Activated CD4-positive, alpha-beta T cell treated with anti-CD3 and anti-CD28 coated beads, Interleukin-2, amount 10 ng/mL, durations not matched to agents 7 days and 5 days (primary cell): ENCODE results near the gene EHD4. TPM values are rescaled to one million over a fixed set of nuclear protein-coding genes. Genes with fewer than 3 reads are reported as not detected.

Source experiments
- CTCF ChIA-PET: fragments of 350-600 bp; sonication (Branson Sonifier 250); formaldehyde crosslinking; loops from one replicate; lab custom pipeline; 2021; ENCODE audit warnings: antibody characterized with exemption; lab: Charles Lee
- POLR2A ChIA-PET: fragments of 350-600 bp; sonication (Branson Sonifier 250); formaldehyde crosslinking; loops from one replicate; lab custom pipeline; 2021; ENCODE audit warnings: antibody characterized with exemption; lab: Charles Lee
- DNase-seq: peaks from one replicate; pipeline ENCODE4 v3.0.0-alpha.2; 2020
- H3K27ac Mint-ChIP-seq: one replicate; pipeline ENCODE4 v1.8.0; 2021; ENCODE audit warnings: mild to moderate bottlenecking, moderate library complexity, mixed read lengths
- H3K27me3 Mint-ChIP-seq: one replicate; pipeline ENCODE4 v1.8.0; 2021; ENCODE audit warnings: mixed read lengths
- H3K36me3 Mint-ChIP-seq: one replicate; pipeline ENCODE4 v1.8.0; 2021; ENCODE audit warnings: low read depth, mixed read lengths
- H3K4me1 Mint-ChIP-seq: one replicate; pipeline ENCODE4 v1.8.0; 2021; ENCODE audit warnings: mixed read lengths
- H3K4me3 Mint-ChIP-seq: one replicate; pipeline ENCODE4 v1.8.0; 2021; ENCODE audit warnings: mild to moderate bottlenecking, moderate library complexity, mixed read lengths
- H3K9me3 Mint-ChIP-seq: one replicate; pipeline ENCODE4 v1.8.0; 2021; ENCODE audit warnings: mixed read lengths
- total RNA-seq, 2 experiments: library from RNA; stranded (reverse); gene quantifications; one replicate each; pipeline ENCODE4 v1.2.3, GENCODE V29; 2021

EHD4 gene
- total RNA-seq, 2 experiments from 2014 or later, result 14.5 TPM

DNA sequence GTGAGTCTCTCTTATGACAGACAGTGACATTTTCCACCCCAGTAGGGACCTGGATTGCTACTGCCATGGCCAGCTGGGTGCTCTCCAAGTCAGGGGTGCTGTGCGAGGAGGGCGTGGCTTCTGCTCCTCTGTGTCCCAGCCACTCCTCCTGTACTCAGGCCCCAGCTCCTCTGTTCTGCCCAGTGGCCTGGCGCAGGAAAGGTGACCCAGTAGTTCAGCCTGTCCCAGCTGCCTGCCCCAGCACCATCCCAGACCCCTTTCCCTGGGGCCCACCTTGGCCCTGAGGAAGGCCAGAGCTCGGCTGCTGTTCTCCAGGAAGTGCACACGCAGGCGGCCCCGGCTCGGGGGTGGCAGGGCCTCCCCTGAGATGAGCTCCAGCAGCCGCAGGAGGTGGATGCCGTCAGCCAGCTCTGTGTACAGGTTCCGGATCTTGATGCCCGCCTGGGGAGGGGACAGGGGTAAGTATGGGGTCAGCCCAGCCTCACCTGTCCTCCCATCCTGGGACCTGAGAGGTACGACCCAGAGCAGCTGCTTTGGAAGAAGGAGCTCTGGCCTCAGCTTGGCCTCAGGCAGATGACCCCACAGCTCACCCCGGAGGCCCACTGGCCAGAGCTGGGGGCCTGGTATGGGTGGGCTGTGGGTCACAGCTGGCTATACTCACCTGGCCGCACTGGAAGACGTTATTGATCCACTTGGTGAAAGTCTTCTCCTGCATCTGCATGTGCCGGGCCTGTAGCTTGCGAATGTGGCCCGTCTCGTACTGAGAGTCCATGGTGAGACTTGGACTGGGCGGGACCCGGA is 79.5 kb downstream of the EHD4 start:
- Mint-ChIP-seq H3K27me3 (no peaks in the 10 kb centered on the region), H3K27ac (peak overlapping the region; percentile 89), H3K4me1 (peaks cover 67% of the 10 kb centered on the region), H3K9me3 (peaks cover 3% of the 10 kb centered on the region), H3K36me3 (no peaks in the 10 kb centered on the region), H3K4me3 (peak overlapping the region; percentile 47)
- CTCF ChIA-PET, result interaction anchor here (0.6 to 2.3 kb wide), 7 partner anchors 12 to 197 kb away, joined by 3 to 11 read pairs (median 4); partner anchors contain the start of gene MAPKBP1
- POLR2A ChIA-PET, result interaction anchor here (0.5 kb wide), 1 partner anchor 116 kb away, joined by 4 read pairs; no protein-coding TSS in a partner anchor
- DNase-seq, result peak; percentile 20

DNA sequence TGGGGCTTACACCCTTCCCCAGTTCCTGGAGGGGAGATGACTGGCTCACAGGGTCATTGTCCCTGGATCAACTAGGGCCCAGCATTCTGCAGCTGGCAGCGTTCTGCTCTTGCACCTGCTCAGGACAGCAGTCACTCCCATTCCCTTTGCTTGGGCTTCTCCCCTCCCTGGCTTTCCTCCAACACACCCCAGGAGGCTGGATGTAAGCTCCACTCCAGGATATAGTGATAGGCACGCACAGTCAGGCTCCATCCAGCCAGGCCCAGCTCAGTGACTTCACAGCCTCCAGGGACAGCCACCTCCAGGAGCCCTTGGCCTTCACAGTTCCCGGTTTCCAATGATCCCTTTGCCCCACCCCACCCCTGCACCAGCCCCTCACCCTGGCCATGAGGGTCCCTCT is 80.4 kb downstream of the EHD4 start:
- H3K4me3 Mint-ChIP-seq, result no peak overlapping the region
- H3K4me1 Mint-ChIP-seq, result peaks cover 62% of the 10 kb centered on the region
- H3K27ac Mint-ChIP-seq, result no peak overlapping the region
- CTCF ChIA-PET, result interaction anchor here (1.3 to 2.3 kb wide), 3 partner anchors 13 to 23 kb away, joined by 4 to 10 read pairs (median 6); no protein-coding TSS in a partner anchor
- H3K9me3 Mint-ChIP-seq, result peaks cover 3% of the 10 kb centered on the region
- no peaks in the 10 kb centered on the region for H3K27me3 Mint-ChIP-seq
- POLR2A ChIA-PET, result no interaction called here
- no peak for DNase-seq
- H3K36me3 Mint-ChIP-seq, result no peaks in the 10 kb centered on the region

DNA sequence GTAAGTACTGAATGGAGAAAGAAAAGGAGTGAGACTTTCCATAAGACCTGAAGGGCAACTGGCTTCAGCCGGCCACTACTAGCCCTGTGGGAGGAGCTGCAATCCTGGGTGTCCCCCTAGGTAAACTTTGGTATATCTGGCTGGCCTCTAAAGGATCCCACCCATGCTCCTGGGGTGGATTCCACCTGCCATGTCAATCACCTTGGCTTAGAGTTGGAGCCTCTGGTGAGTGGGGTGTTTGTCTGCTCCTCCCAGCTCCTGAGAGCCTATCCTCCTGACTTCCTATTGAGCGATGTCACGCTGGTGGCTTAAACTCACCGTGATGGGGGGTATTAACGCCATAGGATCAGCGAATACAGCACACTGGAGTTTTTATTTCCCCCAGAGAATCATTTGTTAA is 81.1 kb downstream of the EHD4 start:
- Mint-ChIP-seq H3K4me3 (no peak overlapping the region), H3K9me3 (peaks cover 3% of the 10 kb centered on the region), H3K27me3 (no peaks in the 10 kb centered on the region), H3K27ac (no peak overlapping the region), H3K36me3 (no peaks in the 10 kb centered on the region), H3K4me1 (peaks cover 61% of the 10 kb centered on the region)
- no peak for DNase-seq
- POLR2A ChIA-PET, result no interaction called here
- CTCF ChIA-PET, result no interaction called here

DNA sequence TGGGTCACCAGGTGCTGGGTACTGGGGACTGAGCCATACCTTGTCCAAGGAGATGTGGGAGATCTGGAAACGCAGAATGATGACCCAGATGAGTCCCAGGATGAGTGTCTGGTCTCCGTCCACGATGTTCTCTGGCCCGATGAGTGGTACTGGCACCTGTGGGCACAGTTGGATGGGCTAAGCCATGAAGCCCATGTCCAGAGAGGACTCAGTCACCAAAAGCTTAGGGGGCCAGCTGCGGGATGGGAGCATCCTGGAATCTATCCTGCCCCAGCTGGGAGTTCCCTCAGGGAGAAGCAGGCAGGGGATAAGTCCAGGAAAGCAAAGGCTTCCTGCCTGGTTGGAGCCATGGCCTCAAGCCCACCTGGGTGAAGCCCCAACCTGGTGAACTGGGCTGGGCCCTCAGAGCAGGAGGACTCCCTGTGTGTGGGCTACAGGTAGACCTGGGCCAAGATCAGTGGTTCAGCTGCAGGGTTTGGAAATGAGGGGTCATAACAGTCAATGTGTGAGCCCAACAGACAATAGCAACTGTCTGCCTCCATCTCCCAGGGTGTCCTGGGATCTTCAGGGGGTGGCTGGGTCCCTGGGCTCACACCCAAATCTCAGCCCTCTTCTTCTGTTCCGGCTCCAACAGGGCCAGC is 82.2 kb downstream of the EHD4 start:
- Mint-ChIP-seq H3K4me3 (no peak overlapping the region), H3K9me3 (peaks cover 3% of the 10 kb centered on the region), H3K27ac (no peak overlapping the region), H3K27me3 (no peaks in the 10 kb centered on the region), H3K4me1 (peaks cover 55% of the 10 kb centered on the region), H3K36me3 (no peaks in the 10 kb centered on the region)
- ChIA-PET POLR2A (no interaction called here), CTCF (interaction anchor here (0.6 to 1.3 kb wide), 3 partner anchors 13 to 1258 kb away, joined by 3 read pairs; no protein-coding TSS in a partner anchor)
- DNase-seq, result no peak

DNA sequence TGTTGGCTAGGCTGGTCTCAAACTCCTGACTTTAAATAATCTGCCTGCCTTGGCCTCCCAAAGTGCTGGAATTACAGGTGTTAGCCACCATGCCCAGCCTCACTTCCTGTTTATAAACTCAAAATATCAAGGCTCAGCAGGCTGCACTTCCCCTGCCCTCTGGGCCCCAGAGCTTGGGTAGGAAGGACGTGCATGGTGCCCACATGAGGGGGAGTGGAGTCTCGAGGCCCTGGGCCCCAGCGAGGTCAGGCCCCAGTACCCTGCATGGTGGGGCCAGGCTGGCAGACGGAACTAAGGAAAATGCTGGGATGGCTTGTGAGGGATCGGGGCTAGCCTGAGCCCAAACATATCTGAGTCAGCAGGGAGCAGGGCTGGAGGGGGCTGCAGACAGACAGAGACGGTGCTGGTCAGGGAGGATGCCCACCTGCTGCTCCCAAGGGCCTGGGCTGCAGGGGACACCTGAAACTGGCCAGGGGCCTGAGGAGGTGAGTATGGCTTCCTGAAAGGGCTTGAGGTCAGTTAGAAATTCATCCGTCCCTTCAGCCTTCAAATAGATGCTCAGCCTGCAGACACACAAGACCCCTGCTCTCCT is 83.6 kb downstream of the EHD4 start:
- peaks cover 3% of the 10 kb centered on the region for H3K9me3 Mint-ChIP-seq
- no peaks in the 10 kb centered on the region for H3K36me3 Mint-ChIP-seq
- no peak overlapping the region for H3K4me3 Mint-ChIP-seq
- ChIA-PET CTCF (no interaction called here), POLR2A (no interaction called here)
- peak overlapping the region; percentile 54 for H3K27ac Mint-ChIP-seq
- no peaks in the 10 kb centered on the region for H3K27me3 Mint-ChIP-seq
- no peak for DNase-seq
- H3K4me1 Mint-ChIP-seq, result peaks cover 42% of the 10 kb centered on the region

DNA sequence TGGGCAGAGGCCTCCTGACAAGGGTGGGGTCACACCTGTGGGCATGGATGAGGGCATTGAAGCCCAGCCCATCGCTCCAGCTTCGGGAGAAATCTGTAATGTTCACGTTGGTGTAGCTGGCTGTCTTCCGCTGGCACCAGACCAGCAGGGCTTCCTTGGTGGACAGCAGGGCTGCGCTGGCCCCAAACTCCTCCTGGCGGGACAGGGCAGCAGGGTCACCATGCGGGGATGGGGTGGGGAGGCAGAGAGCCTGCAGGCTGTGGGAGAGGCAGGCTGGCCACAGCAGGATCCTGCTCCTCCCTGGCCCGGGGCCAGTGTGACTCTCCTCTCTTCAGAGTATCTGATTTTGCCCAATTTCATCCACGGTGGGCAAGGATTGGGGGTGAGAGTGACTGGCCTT is 84.5 kb downstream of the EHD4 start:
- ChIA-PET CTCF (no interaction called here), POLR2A (no interaction called here)
- Mint-ChIP-seq H3K4me1 (peaks cover 33% of the 10 kb centered on the region), H3K4me3 (no peak overlapping the region), H3K27ac (peak overlapping the region; percentile 75), H3K27me3 (no peaks in the 10 kb centered on the region), H3K9me3 (peaks cover 3% of the 10 kb centered on the region), H3K36me3 (no peaks in the 10 kb centered on the region)
- no peak for DNase-seq

DNA sequence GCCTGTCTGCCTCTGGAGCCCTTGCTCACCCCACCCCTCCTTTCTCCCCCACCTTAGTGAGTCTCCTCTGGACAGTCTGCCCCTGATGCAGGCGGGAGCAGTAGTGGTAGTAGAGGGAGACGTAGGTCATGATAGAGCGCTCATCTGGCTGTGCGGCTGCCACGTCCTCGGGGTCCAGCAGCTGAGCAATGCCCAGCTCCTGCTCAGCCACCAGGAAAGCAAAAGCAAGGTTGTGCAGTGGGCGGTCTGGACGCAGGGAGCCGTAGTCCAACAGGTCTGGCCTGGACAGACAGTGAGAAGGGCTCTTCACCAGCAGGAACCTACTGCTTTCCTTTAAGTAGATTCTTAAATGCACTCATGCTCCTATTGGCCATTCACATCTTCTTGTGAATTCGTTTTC is 85.2 kb downstream of the EHD4 start:
- DNase-seq, result no peak
- peak overlapping the region; percentile 75 for H3K27ac Mint-ChIP-seq
- peaks cover 3% of the 10 kb centered on the region for H3K9me3 Mint-ChIP-seq
- H3K36me3 Mint-ChIP-seq, result no peaks in the 10 kb centered on the region
- POLR2A ChIA-PET, result no interaction called here
- H3K4me3 Mint-ChIP-seq, result no peak overlapping the region
- no peaks in the 10 kb centered on the region for H3K27me3 Mint-ChIP-seq
- peaks cover 28% of the 10 kb centered on the region for H3K4me1 Mint-ChIP-seq
- CTCF ChIA-PET, result interaction anchor here (1.0 to 1.4 kb wide), 2 partner anchors 18 to 118 kb away, joined by 3 to 4 read pairs; no protein-coding TSS in a partner anchor

DNA sequence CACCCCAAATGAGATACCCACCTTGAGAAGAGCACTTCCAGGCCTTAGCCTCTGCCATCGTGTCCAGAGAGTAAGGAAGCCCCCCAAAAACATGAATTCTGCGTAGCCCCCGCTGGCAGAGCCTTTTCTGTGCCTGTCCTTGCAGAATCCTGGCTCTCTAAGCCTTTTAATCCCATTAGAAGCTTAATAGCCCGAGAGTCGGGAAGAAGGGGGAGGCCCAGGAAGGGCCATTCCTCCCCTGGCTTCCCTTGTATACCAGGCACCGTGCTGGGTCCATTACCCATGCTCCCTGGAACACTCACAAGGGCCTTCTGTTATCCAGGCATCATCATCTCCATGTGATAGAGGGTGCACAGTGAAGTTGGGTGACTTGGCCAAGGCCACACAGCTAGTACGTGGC is 85.6 kb downstream of the EHD4 start:
- no peak overlapping the region for H3K27ac Mint-ChIP-seq
- H3K36me3 Mint-ChIP-seq, result no peaks in the 10 kb centered on the region
- CTCF ChIA-PET, result interaction anchor here (1.0 to 1.4 kb wide), 2 partner anchors 18 to 117 kb away, joined by 3 to 4 read pairs; no protein-coding TSS in a partner anchor
- peaks cover 25% of the 10 kb centered on the region for H3K4me1 Mint-ChIP-seq
- no peak overlapping the region for H3K4me3 Mint-ChIP-seq
- H3K27me3 Mint-ChIP-seq, result no peaks in the 10 kb centered on the region
- POLR2A ChIA-PET, result no interaction called here
- DNase-seq, result no peak
- H3K9me3 Mint-ChIP-seq, result peaks cover 3% of the 10 kb centered on the region

DNA sequence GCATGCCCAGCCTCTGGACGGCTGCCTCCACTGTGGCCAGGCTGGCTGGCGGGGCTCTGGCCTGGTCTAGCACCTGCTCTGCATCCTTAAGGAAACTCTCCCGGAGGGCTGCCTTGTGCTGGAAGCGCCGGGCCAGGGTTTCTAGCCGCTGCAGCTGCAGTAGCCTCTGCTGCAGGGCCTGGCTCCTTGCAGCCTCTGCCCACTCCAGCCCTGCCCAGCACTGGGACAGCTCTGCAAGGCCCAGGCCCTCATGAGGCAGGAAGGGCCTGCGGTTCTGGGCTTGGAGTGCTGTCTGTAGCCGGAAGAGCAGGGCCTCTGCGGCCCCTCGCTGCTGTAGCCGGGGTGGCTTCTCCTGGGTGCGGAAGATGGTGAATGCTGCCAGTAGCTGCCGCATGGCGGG is 86.5 kb downstream of the EHD4 start:
- ChIA-PET CTCF (interaction anchor here (1.4 kb wide), 1 partner anchor 19 kb away, joined by 4 read pairs; no protein-coding TSS in a partner anchor), POLR2A (no interaction called here)
- no peak for DNase-seq
- no peak overlapping the region for H3K27ac Mint-ChIP-seq
- no peaks in the 10 kb centered on the region for H3K36me3 Mint-ChIP-seq
- no peak overlapping the region for H3K4me3 Mint-ChIP-seq
- peaks cover 30% of the 10 kb centered on the region for H3K4me1 Mint-ChIP-seq
- peaks cover 3% of the 10 kb centered on the region for H3K9me3 Mint-ChIP-seq
- peaks cover 6% of the 10 kb centered on the region for H3K27me3 Mint-ChIP-seq

DNA sequence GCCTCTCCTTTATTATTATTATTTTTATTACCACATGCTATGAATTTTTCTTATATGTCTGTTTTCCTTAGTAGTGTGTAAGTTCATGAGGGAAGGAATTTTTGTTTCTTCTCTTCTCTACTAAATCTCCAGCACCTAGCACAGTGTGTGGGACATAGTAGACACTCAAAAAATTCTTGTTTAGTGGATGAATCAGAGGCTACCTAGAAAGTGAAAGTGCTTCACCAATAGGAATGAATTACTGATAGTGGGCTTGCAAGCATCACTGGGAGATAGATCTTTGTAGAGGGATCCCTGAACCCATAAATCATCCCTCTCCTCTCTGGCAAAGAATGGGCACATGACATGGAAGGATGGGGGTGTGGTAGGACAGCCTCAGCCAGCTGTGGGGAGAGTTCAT is 87.0 kb downstream of the EHD4 start:
- peaks cover 30% of the 10 kb centered on the region for H3K4me1 Mint-ChIP-seq
- ChIA-PET POLR2A (no interaction called here), CTCF (interaction anchor here (2.1 kb wide), 1 partner anchor 10 kb away, joined by 5 read pairs; no protein-coding TSS in a partner anchor)
- H3K9me3 Mint-ChIP-seq, result peaks cover 3% of the 10 kb centered on the region
- no peak for DNase-seq
- no peak overlapping the region for H3K27ac Mint-ChIP-seq
- no peak overlapping the region for H3K4me3 Mint-ChIP-seq
- H3K27me3 Mint-ChIP-seq, result peaks cover 6% of the 10 kb centered on the region
- H3K36me3 Mint-ChIP-seq, result no peaks in the 10 kb centered on the region

DNA sequence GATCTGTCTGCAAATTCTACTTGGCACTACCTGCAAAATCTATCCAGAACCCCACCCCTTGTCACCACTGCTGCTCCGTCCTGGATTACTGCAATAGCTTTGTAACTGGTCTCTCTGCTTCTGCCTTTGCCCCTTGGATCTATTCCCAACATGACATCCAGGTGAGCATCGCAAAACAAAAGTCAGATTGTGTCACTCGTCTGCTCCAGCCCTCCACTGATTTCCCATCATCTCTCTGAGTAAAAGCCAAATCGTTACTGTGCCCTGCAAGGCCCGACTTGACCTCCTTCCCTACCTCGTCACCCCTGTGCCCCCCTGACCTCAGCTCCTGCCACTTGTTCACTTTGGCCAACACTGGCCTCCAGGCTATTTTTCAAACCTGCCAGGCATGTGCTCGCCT is 87.9 kb downstream of the EHD4 start:
- no peaks in the 10 kb centered on the region for H3K36me3 Mint-ChIP-seq
- ChIA-PET CTCF (interaction anchor here (1.5 to 2.1 kb wide), 2 partner anchors 11 to 110 kb away, joined by 3 to 5 read pairs; partner anchors contain the start of gene MAPKBP1), POLR2A (no interaction called here)
- H3K27me3 Mint-ChIP-seq, result peaks cover 6% of the 10 kb centered on the region
- H3K4me3 Mint-ChIP-seq, result no peak overlapping the region
- no peak overlapping the region for H3K27ac Mint-ChIP-seq
- H3K9me3 Mint-ChIP-seq, result peaks cover 3% of the 10 kb centered on the region
- peaks cover 28% of the 10 kb centered on the region for H3K4me1 Mint-ChIP-seq
- DNase-seq, result no peak

DNA sequence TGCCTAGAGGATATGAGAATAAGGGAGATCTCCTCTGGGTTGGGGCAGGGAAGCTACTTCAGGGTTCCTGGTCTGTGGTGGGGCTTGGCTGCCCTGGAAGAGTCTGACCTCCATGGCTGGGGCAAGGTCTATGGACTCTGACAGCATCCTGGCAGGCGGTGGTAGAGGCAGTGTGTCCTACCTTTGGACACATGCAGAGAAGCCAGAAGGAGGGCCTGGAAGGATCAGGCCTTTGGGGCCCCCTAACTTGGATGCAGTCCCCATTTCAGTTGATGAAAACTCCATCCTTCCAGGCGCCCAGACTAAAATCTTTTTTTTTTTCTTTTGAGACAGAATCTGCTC is 88.9 kb downstream of the EHD4 start:
- no peaks in the 10 kb centered on the region for H3K36me3 Mint-ChIP-seq
- ChIA-PET CTCF (interaction anchor here (1.2 to 2.1 kb wide), 3 partner anchors 10 to 109 kb away, joined by 3 to 5 read pairs (median 3); partner anchors contain the start of gene MAPKBP1), POLR2A (no interaction called here)
- peaks cover 18% of the 10 kb centered on the region for H3K4me1 Mint-ChIP-seq
- no peaks in the 10 kb centered on the region for H3K9me3 Mint-ChIP-seq
- no peak for DNase-seq
- H3K4me3 Mint-ChIP-seq, result no peak overlapping the region
- no peak overlapping the region for H3K27ac Mint-ChIP-seq
- H3K27me3 Mint-ChIP-seq, result peaks cover 6% of the 10 kb centered on the region
